ENCODE results near the gene TBCA. TPM values are rescaled to one million over a fixed set of nuclear protein-coding genes. Genes with fewer than 3 reads are reported as not detected.

TBCA gene
- total RNA-seq, 1 experiment from 2014 or later, result 302 TPM

Other genes with a start within 250 kb of the TBCA start
- gene OTP, start 137.6 kb downstream of the TBCA start, total RNA-seq (2021; ENCODE audit: unreplicated experiment), result 0.05 TPM

Measured in Panc1 (cell line).